H9 (cell line): ENCODE results near the gene ZCCHC17. TPM values are rescaled to one million over a fixed set of nuclear protein-coding genes. Genes with fewer than 3 reads are reported as not detected.

ENCODE experiments used
- DNase-seq: peaks from one replicate; pipeline ENCODE4 v3.0.0-alpha.2; 2017
- H2AFZ ChIP-seq: one replicate; pipeline ENCODE4 v1.6.1; 2013; ENCODE audit warnings: mild to moderate bottlenecking, low read length, control low read depth, moderate library complexity
- H2AK5ac ChIP-seq: 2 replicates; pipeline ENCODE4 v1.6.1; 2013; ENCODE audit warnings: low read length, control low read depth, mixed read lengths; ENCODE audit not compliant: insufficient read length
- H2BK120ac ChIP-seq: one replicate; pipeline ENCODE4 v1.6.1; 2013; ENCODE audit warnings: low read depth, mild to moderate bottlenecking, low read length, control low read depth, inconsistent platforms; ENCODE audit not compliant: poor library complexity, severe bottlenecking
- H2BK12ac ChIP-seq: 2 replicates; pipeline ENCODE4 v1.6.1; 2013; ENCODE audit warnings: low read length, control low read depth, mixed read lengths, low read depth; ENCODE audit not compliant: insufficient read length
- H2BK15ac ChIP-seq: 2 replicates; pipeline ENCODE4 v1.6.1; 2013; ENCODE audit warnings: low read depth, low read length, control low read depth
- H2BK20ac ChIP-seq: one replicate; pipeline ENCODE4 v1.6.1; 2013; ENCODE audit warnings: low read depth, mild to moderate bottlenecking, low read length, control low read depth, inconsistent platforms; ENCODE audit not compliant: poor library complexity, severe bottlenecking
- H2BK5ac ChIP-seq: 2 replicates; pipeline ENCODE4 v1.6.1; 2013; ENCODE audit warnings: low read length, control low read depth, mixed read lengths; ENCODE audit not compliant: insufficient read length
- H3K14ac ChIP-seq: 2 replicates; pipeline ENCODE4 v1.6.1; 2013; ENCODE audit warnings: low read length, control low read depth; ENCODE audit not compliant: insufficient read depth
- H3K18ac ChIP-seq: 2 replicates; pipeline ENCODE4 v1.6.1; 2013; ENCODE audit warnings: low read depth, mild to moderate bottlenecking, mixed read lengths, low read length, control low read depth; ENCODE audit not compliant: insufficient read length
- H3K23ac ChIP-seq: 2 replicates; pipeline ENCODE4 v1.6.1; 2013; ENCODE audit warnings: low read length, control low read depth, mixed read lengths, low read depth; ENCODE audit not compliant: insufficient read length
- H3K23me2 ChIP-seq: 2 replicates; pipeline ENCODE4 v1.6.1; 2013; ENCODE audit warnings: low read depth, mild to moderate bottlenecking, mixed read lengths, low read length, control low read depth; ENCODE audit not compliant: insufficient read length, poor library complexity, severe bottlenecking
- H3K27ac ChIP-seq: 2 replicates; pipeline ENCODE4 v1.5.1; 2013; ENCODE audit warnings: low read length, control low read depth, mixed read lengths, low read depth; ENCODE audit not compliant: insufficient read length
- H3K27me3 ChIP-seq: 2 replicates; pipeline ENCODE4 v1.6.1; 2013; ENCODE audit warnings: low read length, control low read depth, inconsistent platforms; ENCODE audit not compliant: insufficient read depth
- H3K4ac ChIP-seq: 2 replicates; pipeline ENCODE4 v1.6.1; 2013; ENCODE audit warnings: low read depth, mild to moderate bottlenecking, control low read depth, inconsistent platforms, low read length, moderate library complexity
- H3K4me1 ChIP-seq: 2 replicates; pipeline ENCODE4 v1.6.1; 2013; ENCODE audit warnings: low read length, control low read depth, inconsistent platforms; ENCODE audit not compliant: insufficient read depth
- H3K4me2 ChIP-seq: 2 replicates; pipeline ENCODE4 v1.6.1; 2013; ENCODE audit warnings: low read length, control low read depth, mixed read lengths; ENCODE audit not compliant: insufficient read length, insufficient read depth
- H3K56ac ChIP-seq: 2 replicates; pipeline ENCODE4 v1.6.1; 2013; ENCODE audit warnings: low read depth, mild to moderate bottlenecking, mixed read lengths, low read length, control low read depth; ENCODE audit not compliant: insufficient read length
- H3K79me1 ChIP-seq: 2 replicates; pipeline ENCODE4 v1.6.1; 2013; ENCODE audit warnings: low read depth, mild to moderate bottlenecking, moderate library complexity, low read length, control low read depth, inconsistent platforms; ENCODE audit not compliant: insufficient read depth, poor library complexity, severe bottlenecking
- H3K79me2 ChIP-seq: 2 replicates; pipeline ENCODE4 v1.6.1; 2013; ENCODE audit warnings: low read length, control low read depth, inconsistent platforms; ENCODE audit not compliant: insufficient read depth
- H3K9ac ChIP-seq: 2 replicates; pipeline ENCODE4 v1.6.1; 2013; ENCODE audit warnings: low read length, control low read depth, mixed read lengths; ENCODE audit not compliant: insufficient read length; ENCODE audit errors: extremely low read depth
- H3K9me3 ChIP-seq: one replicate; pipeline ENCODE4 v1.6.1; 2013; ENCODE audit warnings: low read depth, low read length, inconsistent platforms; ENCODE audit not compliant: control insufficient read depth
- H3T11ph ChIP-seq: one replicate; pipeline ENCODE4 v1.6.1; 2013; ENCODE audit warnings: mild to moderate bottlenecking, low read length, control low read depth, inconsistent platforms
- H4K20me1 ChIP-seq: one replicate; pipeline ENCODE4 v1.6.1; 2013; ENCODE audit not compliant: control insufficient read depth, insufficient read length, insufficient read depth
- H4K5ac ChIP-seq: 2 replicates; pipeline ENCODE4 v1.6.1; 2013; ENCODE audit warnings: low read depth, mild to moderate bottlenecking, mixed read lengths, low read length, control low read depth; ENCODE audit not compliant: insufficient read length
- H4K8ac ChIP-seq: replicated peaks from 2 replicates; pipeline ENCODE4 v1.6.1; 2013; ENCODE audit warnings: low read length, control low read depth, mixed read lengths, low read depth; ENCODE audit not compliant: insufficient read length
- H4K91ac ChIP-seq: 2 replicates; pipeline ENCODE4 v1.6.1; 2013; ENCODE audit warnings: low read depth, mild to moderate bottlenecking, moderate library complexity, mixed read lengths, low read length, control low read depth; ENCODE audit not compliant: insufficient read length
- H3K27ac Mint-ChIP-seq, 3 experiments: 2 replicates in 2 of 3; 3 replicates in 1 of 3; pipeline ENCODE4 v1.8.0; 2020 to 2021; ENCODE audit warnings: mixed read lengths in 3 of 3, mild to moderate bottlenecking in 1 of 3, moderate library complexity in 1 of 3
- H3K27me3 Mint-ChIP-seq: 2 replicates; pipeline ENCODE4 v1.8.0; 2021; ENCODE audit warnings: low read depth, mild to moderate bottlenecking, moderate library complexity, mixed read lengths
- H3K36me3 Mint-ChIP-seq, 3 experiments: 2 replicates in 2 of 3; 3 replicates in 1 of 3; pipeline ENCODE4 v1.8.0; 2020 to 2021; ENCODE audit warnings: low read depth in 3 of 3, mixed read lengths in 3 of 3; ENCODE audit not compliant: insufficient read depth in 1 of 3
- H3K4me1 Mint-ChIP-seq, 2 experiments: 2 replicates each; pipeline ENCODE4 v1.8.0; 2020; ENCODE audit warnings: mixed read lengths in 2 of 2
- H3K4me3 Mint-ChIP-seq, 2 experiments: 2 replicates in 1 of 2; 3 replicates in 1 of 2; pipeline ENCODE4 v1.8.0; 2020 to 2021; ENCODE audit warnings: mild to moderate bottlenecking in 2 of 2, mixed read lengths in 2 of 2, moderate library complexity in 1 of 2
- H3K9me3 Mint-ChIP-seq, 2 experiments: 2 replicates in 1 of 2; 3 replicates in 1 of 2; pipeline ENCODE4 v1.8.0; 2020; ENCODE audit warnings: mild to moderate bottlenecking in 2 of 2, mixed read lengths in 2 of 2, moderate library complexity in 1 of 2
- CTCF ChIP-seq: fragments of 200-600 bp; sonication (generic); conservative IDR thresholded peaks from 3 replicates; pipeline ENCODE4 v1.8.0; 2021; ENCODE audit warnings: antibody characterized with exemption, mild to moderate bottlenecking
- total RNA-seq: library from RNA; stranded (reverse); gene quantifications from 2 replicates; pipeline ENCODE4 v1.2.1, GENCODE V29; 2021

The ZCCHC17 gene
- total RNA-seq, 1 experiment from 2014 or later = 50.4 TPM

DNA sequence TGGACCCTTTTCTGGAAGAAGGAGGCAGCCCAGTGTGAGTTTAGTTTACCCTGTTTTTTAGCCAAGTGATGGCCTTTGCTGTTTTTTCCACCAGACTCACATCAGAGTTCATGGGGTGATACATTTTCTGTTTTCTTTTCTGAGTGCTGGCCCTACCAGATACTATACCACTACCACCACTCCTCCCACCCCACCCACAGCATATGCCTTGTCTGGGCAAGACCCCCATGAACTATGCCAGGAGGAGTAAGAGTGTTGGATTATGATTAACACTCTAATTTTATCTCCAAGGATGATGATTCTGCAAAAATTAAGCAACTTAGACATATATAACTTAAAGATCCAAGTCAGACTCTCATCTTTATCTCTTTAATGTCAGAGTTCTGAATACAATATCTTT, 50.0 kb downstream of the ZCCHC17 start:
- Histone ChIP-seq H3K23ac (no peak overlapping the region), H3K79me2 (no peaks in the 10 kb centered on the region), H2AFZ (no peak overlapping the region), H2BK20ac (no peak overlapping the region), H2BK5ac (no peak overlapping the region), H2BK15ac (no peak overlapping the region), H2AK5ac (no peak overlapping the region), H3K18ac (no peak overlapping the region), H4K8ac (no peak overlapping the region), H3K14ac (no peak overlapping the region), H3K9ac (no peak overlapping the region), H2BK12ac (no peak overlapping the region), H3K4me2 (no peak overlapping the region), H3K27me3 (no peaks in the 10 kb centered on the region), H3K56ac (no peak overlapping the region), H4K91ac (no peak overlapping the region), H4K20me1 (no peaks in the 10 kb centered on the region), H3K4me1 (no peaks in the 10 kb centered on the region), H3K79me1 (no peaks in the 10 kb centered on the region), H3K4ac (no peak overlapping the region), H3K9me3 (no peaks in the 10 kb centered on the region), H3T11ph (no peak overlapping the region), H3K23me2 (no peaks in the 10 kb centered on the region), H3K27ac (no peak overlapping the region), H4K5ac (no peak overlapping the region), H2BK120ac (no peak overlapping the region)
- H3K36me3 Mint-ChIP-seq = peaks cover 0 to 38% (median 22%) of the 10 kb centered on the region in 3 experiments; a peak in 6 of 7 replicates
- no peaks in the 10 kb centered on the region for H3K9me3 Mint-ChIP-seq
- H3K27me3 Mint-ChIP-seq = no peaks in the 10 kb centered on the region
- no peak for TF ChIP-seq CTCF
- H3K27ac Mint-ChIP-seq = no peak overlapping the region; a peak in 1 of 7 replicates
- DNase-seq = no peak
- no peak overlapping the region; a peak in 1 of 5 replicates for H3K4me3 Mint-ChIP-seq
- peaks cover 2 to 7% of the 10 kb centered on the region in 2 experiments; a peak in 3 of 4 replicates for H3K4me1 Mint-ChIP-seq
